NCI-H1930 (cell line): ENCODE results near the gene SAMSN1.
"Not testable (repeated sequence)": the region's sequence is repeated elsewhere in the genome, so short reads cannot be mapped to it uniquely, and the experiment has no call there.

Experiments
- DNase-seq, 2 experiments: peaks; one replicate each; lab custom pipeline; 2025; lab: John Stamatoyannopoulos, UW

SAMSN1 gene

GRCh38 chr21:14566894-14567293 is 20.8 kb upstream of the SAMSN1 start:
- DNase-seq = no peak

- no peak for DNase-seq
These were observed 16.8 kb upstream of the SAMSN1 start for GRCh38 chr21:14562959-14563358.

DNA sequence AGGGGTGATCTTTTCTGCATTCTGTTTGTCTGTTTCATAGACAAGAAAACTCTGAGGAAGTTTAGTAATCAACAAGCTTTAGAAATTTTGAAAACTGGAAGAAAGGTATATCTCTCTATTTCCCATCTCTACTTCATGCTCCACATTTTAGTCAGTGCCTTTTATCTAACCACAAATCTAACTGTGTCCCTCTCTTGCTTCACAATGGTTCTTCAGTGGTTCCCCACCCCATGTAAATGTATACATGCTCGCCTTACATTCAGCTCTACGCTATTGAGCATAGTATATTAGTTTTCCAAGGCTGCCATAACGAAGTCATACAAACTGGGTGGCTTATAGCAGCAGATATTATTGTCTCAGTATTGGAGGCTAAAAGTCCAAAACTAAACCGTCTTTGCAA is 14.4 kb upstream of the SAMSN1 start:
- no peak for DNase-seq

- DNase-seq = no peak
These were observed 14.0 kb upstream of the SAMSN1 start for GRCh38 chr21:14560139-14560538.

DNA sequence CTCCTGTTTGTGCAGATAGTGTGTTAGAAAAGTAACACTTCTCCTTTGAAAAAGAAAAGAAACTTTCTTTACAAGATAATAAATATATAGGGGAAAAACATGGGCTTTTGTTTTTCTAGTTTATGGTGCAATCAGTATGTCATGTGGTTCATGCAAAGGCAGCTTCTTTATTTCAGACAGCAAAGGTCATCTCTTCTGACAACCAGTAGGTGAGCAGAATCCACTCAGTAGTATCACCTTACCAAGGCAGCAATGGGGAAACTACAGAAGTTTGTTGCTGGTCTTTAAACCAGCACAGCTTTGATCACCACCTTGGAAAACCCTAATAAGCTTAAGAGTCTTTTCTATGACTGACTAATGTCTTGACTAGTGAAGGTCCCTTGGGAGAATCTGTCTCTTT is 13.0 kb upstream of the SAMSN1 start:
- DNase-seq = no peak

DNA sequence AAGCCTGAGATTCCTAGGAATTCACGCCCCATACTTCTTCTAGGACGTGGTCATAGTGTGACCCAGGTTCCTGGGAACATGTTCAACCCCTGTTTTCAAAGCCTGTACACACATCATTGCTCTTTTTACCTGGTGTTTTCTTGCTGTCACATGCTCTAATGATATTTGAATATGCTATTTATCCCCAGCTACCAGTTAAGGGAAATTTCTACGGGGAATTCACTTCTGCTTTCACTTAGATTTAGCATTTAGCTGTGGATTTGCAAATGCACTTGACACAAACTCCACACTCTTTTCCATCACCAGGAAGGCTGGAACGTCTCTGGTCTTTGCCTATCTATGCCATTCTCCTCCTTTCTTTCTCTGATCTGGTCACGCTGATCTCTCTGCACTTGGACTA is 11.3 kb upstream of the SAMSN1 start:
- no peak for DNase-seq

DNA sequence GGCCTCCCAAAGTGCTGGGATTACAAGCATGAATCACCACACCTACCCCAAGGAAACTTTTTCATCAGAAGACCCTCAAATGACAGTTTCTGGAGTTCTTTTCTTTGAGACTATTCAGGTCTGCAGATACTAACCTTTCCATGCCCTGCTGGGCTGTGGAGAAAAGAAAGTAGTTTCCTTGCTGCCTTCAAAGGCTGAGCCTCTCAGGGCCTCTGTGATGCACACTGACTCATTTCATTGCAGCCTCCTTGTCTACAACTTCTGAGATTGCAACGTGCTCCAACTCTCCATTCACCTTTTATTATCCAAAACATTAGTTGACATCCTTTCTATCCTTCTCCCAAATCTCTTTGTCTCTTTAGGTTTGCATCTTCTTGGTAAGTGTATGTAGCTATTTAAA is 8.8 kb upstream of the SAMSN1 start:
- DNase-seq = no peak

GRCh38 chr21:14553422-14553821 is 7.3 kb upstream of the SAMSN1 start:
- no peak for DNase-seq

DNA sequence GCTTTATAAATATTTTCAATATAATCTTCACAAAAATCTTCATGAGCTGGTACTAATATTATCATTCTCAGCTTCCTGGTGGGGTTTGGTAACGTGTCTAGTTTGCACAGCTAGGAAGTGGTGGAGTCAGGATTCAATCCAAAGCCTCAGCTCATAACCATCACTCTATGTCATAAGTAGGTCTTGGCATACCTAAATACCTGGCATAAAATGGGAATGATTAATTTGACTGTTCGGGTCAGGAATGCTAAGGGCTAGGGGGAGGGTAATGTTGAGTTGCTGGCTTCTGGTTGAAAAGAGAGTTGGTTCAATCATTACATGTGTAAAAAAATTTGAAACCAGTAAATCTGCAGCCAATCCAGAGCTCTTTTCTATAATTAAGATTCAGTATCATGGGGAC is 5.6 kb upstream of the SAMSN1 start:
- no peak for DNase-seq

DNA sequence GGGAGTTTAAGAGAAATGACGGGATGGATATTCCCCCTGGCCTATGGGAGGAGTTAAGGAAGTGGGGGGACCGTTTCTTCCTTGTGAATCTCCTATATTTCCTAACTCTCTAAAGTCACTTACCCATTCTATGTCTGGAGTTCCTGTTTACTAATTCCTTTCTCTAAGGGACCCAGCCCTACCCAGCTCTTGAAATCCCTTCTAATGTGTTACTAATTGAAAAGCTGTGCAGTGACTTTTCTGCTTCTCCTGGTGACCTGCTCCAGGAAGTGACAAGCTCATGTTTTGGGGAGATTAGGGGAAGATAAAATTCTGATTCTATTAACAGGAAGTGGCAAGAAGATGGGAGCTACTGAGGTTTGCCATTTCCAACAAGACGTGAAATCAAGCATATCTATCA is 4.0 kb upstream of the SAMSN1 start:
- DNase-seq = no peak

DNA sequence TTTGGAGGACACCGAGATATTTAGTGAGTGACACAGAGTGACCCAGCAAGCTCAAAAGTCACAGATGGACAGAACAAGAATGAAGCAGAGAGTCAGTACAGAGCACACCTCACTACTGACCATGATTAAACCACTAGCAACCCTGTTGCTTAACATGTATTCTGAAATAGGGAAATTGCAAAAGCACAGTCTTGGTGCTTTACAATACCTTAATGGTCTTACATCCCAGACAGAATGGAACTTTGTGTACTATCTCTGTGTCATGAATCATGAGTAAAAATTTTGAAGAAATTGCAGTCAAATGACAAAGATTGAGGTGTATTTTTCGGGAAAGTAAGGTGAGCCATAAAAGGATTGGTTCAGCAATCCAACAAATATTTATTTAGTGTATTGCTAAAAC is 2.7 kb upstream of the SAMSN1 start:
- no peak for DNase-seq

DNA sequence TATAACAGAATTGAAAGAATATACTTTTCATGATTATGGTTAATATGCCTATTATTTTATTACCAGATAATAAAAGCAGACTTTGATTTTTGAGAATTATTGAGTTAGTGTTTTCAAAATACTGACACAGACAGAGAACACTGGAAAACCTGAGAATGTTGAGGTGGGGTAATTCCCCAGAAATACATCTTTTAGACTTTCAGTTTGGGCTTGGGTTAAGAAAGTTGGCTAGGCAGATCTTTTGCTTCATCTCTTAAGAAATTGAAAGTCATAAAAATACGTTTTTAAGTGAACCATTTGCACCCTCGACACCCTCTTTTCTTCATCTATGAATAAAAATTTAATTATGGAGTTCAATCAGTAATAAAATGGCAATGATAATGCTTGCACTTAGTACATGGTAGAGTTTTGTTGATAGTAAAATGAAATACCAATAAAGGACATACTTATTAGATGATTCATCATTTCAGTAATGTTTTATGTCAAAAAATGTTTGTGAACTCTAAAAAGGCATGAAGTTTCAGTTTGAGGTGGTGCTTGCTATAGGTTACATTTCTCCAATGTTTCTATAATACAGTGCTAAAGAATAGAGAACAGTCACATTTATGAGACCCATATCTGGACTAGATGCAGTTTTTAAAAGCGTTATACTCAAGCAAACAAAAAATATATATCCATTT is 1.9 kb upstream of the SAMSN1 start:
- no peak for DNase-seq

DNA sequence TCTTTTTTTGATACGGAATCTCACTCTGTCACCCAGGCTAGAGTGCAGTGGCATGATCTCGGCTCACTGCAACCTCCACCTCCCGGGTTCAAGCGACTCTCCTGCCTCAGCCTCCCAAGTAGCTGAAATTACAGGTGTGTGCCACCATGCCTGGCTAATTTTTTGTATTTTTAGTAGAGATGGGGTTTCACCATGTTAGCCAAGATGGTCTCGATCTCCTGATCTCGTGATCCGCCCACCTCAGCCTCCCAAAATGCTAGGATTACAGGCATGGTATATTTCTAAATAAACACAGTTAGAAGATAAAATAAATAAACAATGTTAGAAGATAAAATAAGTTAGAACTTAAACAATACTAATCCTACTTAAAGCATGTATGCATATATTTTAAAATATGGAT is 604 bp upstream of the SAMSN1 start:
- DNase-seq = not testable (repeated sequence)

DNA sequence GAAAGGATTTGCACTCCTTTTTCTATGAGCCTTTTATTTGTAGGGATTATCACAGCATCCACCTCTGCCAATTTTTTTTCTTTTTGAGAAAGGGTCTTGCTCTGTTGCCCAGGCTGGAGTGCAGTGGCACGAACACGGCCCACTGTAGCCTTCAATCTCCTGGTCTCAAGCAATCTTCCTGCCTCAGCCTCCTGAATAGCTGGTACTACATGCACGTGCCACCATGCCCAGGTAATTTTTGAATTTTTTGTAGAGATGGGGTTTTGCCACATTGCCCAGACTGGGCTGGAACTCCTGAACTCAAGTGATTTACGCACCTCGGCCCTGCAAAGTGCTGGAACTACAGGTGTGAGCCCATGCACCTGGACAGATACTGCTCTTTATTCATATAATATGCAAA is 2.1 kb downstream of the SAMSN1 start:
- no peak for DNase-seq

DNA sequence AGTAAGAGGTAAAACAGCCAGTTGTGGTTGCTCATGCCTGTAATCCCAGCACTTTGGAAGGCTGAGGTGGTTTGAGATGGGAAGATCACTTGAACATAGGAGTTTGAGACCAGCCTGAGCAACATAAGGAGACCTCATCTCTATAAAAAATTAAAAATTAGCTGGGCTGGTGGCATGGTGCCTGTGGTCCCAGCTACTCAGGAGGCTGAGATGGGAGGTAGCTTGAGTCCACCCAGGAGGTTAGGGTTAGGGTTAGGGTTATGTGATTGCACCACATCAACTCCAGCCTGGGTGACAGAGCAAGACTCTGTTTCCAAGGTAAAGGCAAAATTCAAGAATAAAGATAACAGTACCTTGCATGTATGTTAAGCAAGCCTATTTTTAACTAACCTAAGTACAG is 3.5 kb downstream of the SAMSN1 start:
- no peak for DNase-seq

- DNase-seq = no peak
These were observed 4.1 kb downstream of the SAMSN1 start for GRCh38 chr21:14541841-14542490.

GRCh38 chr21:14538483-14538882 is 7.6 kb downstream of the SAMSN1 start:
- DNase-seq = no peak

GRCh38 chr21:14536929-14537328 is 9.2 kb downstream of the SAMSN1 start:
- DNase-seq = no peak

GRCh38 chr21:14535702-14536101 is 10.4 kb downstream of the SAMSN1 start:
- no peak for DNase-seq

- no peak for DNase-seq
These were observed 12.4 kb downstream of the SAMSN1 start for GRCh38 chr21:14533499-14534428.

DNA sequence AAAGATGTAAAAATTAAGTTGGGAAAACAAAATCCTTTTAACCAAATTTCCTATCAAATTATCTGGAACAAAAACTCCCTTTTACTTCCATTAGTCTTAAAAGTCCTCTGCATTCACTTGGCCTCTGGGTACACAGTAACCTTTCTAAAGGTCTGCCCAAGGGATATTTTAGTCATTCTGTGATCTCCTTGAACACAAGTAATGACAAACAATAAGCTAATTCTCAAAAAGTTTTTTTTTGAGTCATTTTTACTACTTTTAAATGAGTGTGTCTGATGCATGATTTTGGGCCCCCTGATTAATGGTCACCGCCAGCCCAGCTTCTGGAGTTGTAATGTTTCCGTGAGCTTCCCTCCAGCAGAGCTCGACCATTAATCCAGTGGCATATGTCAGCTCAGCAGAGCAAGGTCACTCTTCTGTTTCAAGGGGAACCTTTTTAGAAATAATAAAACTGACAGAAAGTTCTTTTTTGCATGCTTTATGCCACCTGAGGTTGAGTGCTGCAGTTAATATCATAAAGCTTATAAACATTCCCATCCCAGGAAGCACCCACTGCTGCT is 14.3 kb downstream of the SAMSN1 start:
- no peak for DNase-seq

DNA sequence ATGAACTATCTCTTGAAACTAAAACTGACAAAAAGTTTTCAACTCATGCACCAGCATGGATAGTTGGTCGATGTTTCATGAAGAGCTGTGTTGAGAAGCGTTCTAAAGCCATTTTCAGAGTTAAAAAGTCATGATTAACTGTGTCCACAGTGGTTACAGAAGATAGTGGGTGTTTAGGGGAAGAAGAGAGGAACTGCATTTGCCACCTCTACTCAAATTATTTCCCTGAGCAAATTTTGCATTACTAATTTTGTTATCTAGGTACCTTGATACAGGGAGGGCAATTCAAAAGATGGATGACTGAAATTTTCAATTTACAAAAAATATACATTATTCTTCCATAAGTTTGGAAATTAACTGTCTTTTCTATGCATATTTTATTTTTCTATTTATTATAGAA is 15.5 kb downstream of the SAMSN1 start:
- no peak for DNase-seq

GRCh38 chr21:14528815-14529214 is 17.3 kb downstream of the SAMSN1 start:
- no peak for DNase-seq
